Stomach (tissue), 19 donors: ENCODE results near the gene MIGA2. TPM values are rescaled to one million over a fixed set of nuclear protein-coding genes. Genes with fewer than 3 reads are reported as not detected.

ENCODE experiments used
- DNase-seq, 2 donors: peaks; one replicate each; pipeline versions ENCODE4 v3.0.0 to v3.0.0-alpha.2; 2013 to 2019
- H3K27ac ChIP-seq, 5 donors: fragments of 200-600 bp in 4 of 5; sonication (generic) in 4 of 5; one replicate each; pipeline ENCODE4 v1.5.1; 2013 to 2019; ENCODE audit warnings: mild to moderate bottlenecking in 1 of 5, moderate library complexity in 1 of 5
- H3K27me3 ChIP-seq, 3 donors: fragments of 200-600 bp; sonication (generic); one replicate each; pipeline ENCODE4 v1.5.1; 2017 to 2019; ENCODE audit warnings: mixed run types in 1 of 3
- H3K36me3 ChIP-seq, 4 donors: fragments of 200-600 bp; sonication (generic); 1 replicate in 3 of 4; 2 replicates in 1 of 4; pipeline ENCODE4 v1.5.1; 2016 to 2019
- H3K4me1 ChIP-seq, 4 donors: fragments of 200-600 bp; sonication (generic); one replicate each; pipeline ENCODE4 v1.5.1; 2016 to 2019
- H3K4me3 ChIP-seq, 4 donors: fragments of 200-600 bp; sonication (generic) in 3 of 4; one replicate each; pipeline ENCODE4 v1.5.1; 2016 to 2019; ENCODE audit warnings: mild to moderate bottlenecking in 1 of 4
- H3K9me3 ChIP-seq, 4 donors: fragments of 200-600 bp; sonication (generic); one replicate each; pipeline ENCODE4 v1.5.1; 2016 to 2019
- EP300 ChIP-seq: sonication (generic); formaldehyde crosslinking; IDR thresholded peaks from one replicate; pipeline ENCODE4 v1.6.1; 2017; ENCODE audit warnings: antibody characterized with exemption
- POLR2A ChIP-seq, 4 donors: fragments of 450-650 bp; IDR thresholded peaks; one replicate each; pipeline ENCODE4 v1.6.1; 2016; ENCODE audit warnings: antibody characterized with exemption in 4 of 4, control low read depth in 2 of 4, mild to moderate bottlenecking in 1 of 4, moderate library complexity in 1 of 4
- POLR2AphosphoS5 ChIP-seq, 3 donors: sonication (generic); formaldehyde crosslinking; IDR thresholded peaks; one replicate each; pipeline ENCODE4 v1.6.1; 2016; ENCODE audit warnings: antibody characterized with exemption in 3 of 3
- WGBS, 5 donors: extraction: QIAGEN DNeasy Blood & Tissue Kit in 3 of 5; methylation state at CpG; one replicate each; pipeline versions ENCODE4 v1.1.5 to v1.1.7; 2013 to 2018; 5-methylcytosine and 5-hydroxymethylcytosine counted together
- intact Hi-C: fragments of 100-400 bp; cut with DNase I; formaldehyde crosslinking; loops from one replicate; pipeline ENCODE4 v1.15.1; 2023; ENCODE audit warnings: low total_unique reads
- long read RNA-seq, 10 donors: transcript quantifications; one replicate each; lab custom pipeline, GENCODE V29; 2026
- polyA plus RNA-seq, 3 donors: library from polyadenylated mRNA; stranded (reverse); fragments of 200-250 nt; gene quantifications; one replicate each; pipeline ENCODE4 v1.2.3, GENCODE V29; 2013
- total RNA-seq, 5 donors: library from RNA; depleted of rRNA; stranded (reverse); fragments of >200 nt; gene quantifications; one replicate each; pipeline versions ENCODE4 v1.1.0 to v1.2.3, GENCODE V29; 2014 to 2016
- TF ChIP-seq, protein P1 (sequence below), 7 experiments: fragments of 450-650 bp in 4 of 7; fragments of 200-600 bp in 3 of 7; sonication (generic) in 3 of 7; IDR thresholded peaks; one replicate each; pipeline ENCODE4 v1.5.1; 2016 to 2019; ENCODE audit warnings: antibody characterized with exemption in 7 of 7, control low read depth in 2 of 7, mild to moderate bottlenecking in 1 of 7
- donor health status: healthy with polysubstance abuse.
- donor health status: Bipolar disorder and iron deficiency.
- donor health status: healthy.

The MIGA2 gene, protein sequence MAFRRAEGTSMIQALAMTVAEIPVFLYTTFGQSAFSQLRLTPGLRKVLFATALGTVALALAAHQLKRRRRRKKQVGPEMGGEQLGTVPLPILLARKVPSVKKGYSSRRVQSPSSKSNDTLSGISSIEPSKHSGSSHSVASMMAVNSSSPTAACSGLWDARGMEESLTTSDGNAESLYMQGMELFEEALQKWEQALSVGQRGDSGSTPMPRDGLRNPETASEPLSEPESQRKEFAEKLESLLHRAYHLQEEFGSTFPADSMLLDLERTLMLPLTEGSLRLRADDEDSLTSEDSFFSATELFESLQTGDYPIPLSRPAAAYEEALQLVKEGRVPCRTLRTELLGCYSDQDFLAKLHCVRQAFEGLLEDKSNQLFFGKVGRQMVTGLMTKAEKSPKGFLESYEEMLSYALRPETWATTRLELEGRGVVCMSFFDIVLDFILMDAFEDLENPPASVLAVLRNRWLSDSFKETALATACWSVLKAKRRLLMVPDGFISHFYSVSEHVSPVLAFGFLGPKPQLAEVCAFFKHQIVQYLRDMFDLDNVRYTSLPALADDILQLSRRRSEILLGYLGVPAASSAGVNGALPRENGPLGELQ
- total RNA-seq (100 to 1,000 TPM in 1 of 5 donors, 10 to 100 TPM in 4; 34.5 to 175 (median 49.0) TPM), polyA plus RNA-seq (10 to 100 TPM in 2 of 3 donors, 1 to 10 TPM in 1; 9.0 to 28.2 (median 10.4) TPM)
- long read RNA-seq, donor 1: 0 reads
- long read RNA-seq, donor 2, partial matches to known transcripts: 0 of 1 reads
- long read RNA-seq, donor 2, other reads (novel, unspliced or antisense): 0 of 1 reads
- long read RNA-seq, donor 3, partial matches to known transcripts: 0 of 1 reads
- long read RNA-seq, donor 3, other reads (novel, unspliced or antisense): 0 of 1 reads
- long read RNA-seq, donor 4: 0 reads
- long read RNA-seq, donor 5: 0 reads
- long read RNA-seq, donor 6, partial matches to known transcripts: 6 of 9 reads
- long read RNA-seq, donor 6, other reads (novel, unspliced or antisense): 0 of 9 reads
- long read RNA-seq, donor 7, partial matches to known transcripts: 0 of 2 reads
- long read RNA-seq, donor 7, other reads (novel, unspliced or antisense): 0 of 2 reads
- long read RNA-seq, donor 8: 0 reads
- long read RNA-seq, donor 9: 0 reads
- long read RNA-seq, donor 10: 0 reads

DNA sequence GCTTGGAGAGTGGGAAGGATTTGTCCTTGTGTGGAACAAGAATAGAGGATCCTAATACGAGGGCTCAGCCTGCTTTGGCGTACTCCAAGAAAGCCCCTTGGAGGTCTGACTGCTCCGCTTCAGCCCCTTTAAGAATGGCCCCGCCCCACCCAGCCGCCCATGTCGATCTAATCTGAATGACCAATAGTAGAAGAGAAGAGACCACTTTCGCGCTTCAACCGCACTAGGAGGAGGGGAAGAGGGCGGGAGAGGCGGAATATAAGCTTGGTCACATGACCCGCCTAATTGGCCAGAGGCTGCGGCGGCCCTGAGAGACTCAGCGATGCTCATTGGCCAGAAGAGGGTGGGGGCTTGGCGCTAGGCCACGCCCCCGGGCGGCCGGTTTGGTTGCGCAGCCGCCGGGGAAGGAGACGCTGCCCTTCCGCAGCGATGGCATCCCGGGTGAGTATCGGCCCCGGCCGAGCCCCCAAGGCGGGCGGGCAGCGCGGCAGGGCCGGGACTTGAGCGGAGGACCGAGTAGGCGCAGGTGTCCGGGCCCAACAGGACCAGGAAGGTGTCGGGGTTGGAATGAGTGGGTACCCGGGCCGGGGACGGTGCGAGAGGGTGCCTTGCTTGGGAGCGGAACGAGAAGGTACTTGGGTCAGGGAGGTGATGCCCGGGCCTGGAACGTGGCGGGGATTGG lies at the start of gene MIGA2:
Gene MIGA2, plus strand, starts transcription at position 386 of the 682 bp plus-strand sequence. CDS start 3,969 bp downstream, outside the sequence.
- H3K4me1 ChIP-seq: peaks cover 25 to 44% (median 37%) of the 10 kb centered on the region in 4 donors
- intact Hi-C loops: no loop called here
- H3K9me3 ChIP-seq: no peaks in the 10 kb centered on the region
- peak within 1 kb of the TSS; percentile 79 to 89 (median 82) for H3K27ac ChIP-seq
- 0% methylated on average over 46 to 49 of the region's 49 CpGs for WGBS, 5 donors
- TF ChIP-seq EP300 (no peak), POLR2A (IDR thresholded peaks at IDR 0.05) (peak in 2 of 4 donors; percentile 54 to 55), POLR2AphosphoS5 (IDR thresholded peaks at IDR 0.05) (peak; percentile 77 to 98 (median 96))
- TF ChIP-seq, protein P1, sequence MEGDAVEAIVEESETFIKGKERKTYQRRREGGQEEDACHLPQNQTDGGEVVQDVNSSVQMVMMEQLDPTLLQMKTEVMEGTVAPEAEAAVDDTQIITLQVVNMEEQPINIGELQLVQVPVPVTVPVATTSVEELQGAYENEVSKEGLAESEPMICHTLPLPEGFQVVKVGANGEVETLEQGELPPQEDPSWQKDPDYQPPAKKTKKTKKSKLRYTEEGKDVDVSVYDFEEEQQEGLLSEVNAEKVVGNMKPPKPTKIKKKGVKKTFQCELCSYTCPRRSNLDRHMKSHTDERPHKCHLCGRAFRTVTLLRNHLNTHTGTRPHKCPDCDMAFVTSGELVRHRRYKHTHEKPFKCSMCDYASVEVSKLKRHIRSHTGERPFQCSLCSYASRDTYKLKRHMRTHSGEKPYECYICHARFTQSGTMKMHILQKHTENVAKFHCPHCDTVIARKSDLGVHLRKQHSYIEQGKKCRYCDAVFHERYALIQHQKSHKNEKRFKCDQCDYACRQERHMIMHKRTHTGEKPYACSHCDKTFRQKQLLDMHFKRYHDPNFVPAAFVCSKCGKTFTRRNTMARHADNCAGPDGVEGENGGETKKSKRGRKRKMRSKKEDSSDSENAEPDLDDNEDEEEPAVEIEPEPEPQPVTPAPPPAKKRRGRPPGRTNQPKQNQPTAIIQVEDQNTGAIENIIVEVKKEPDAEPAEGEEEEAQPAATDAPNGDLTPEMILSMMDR (IDR thresholded peaks at IDR 0.05): peak in 1 of 7 experiments; percentile 9
- H3K36me3 ChIP-seq: peaks cover 10 to 15% (median 14%) of the 10 kb centered on the region in 4 donors
- H3K27me3 ChIP-seq: no peaks in the 10 kb centered on the region
- DNase-seq: peak; percentile 98 to 100
- peak within 1 kb of the TSS; percentile 69 to 99 (median 92) for H3K4me3 ChIP-seq

DNA sequence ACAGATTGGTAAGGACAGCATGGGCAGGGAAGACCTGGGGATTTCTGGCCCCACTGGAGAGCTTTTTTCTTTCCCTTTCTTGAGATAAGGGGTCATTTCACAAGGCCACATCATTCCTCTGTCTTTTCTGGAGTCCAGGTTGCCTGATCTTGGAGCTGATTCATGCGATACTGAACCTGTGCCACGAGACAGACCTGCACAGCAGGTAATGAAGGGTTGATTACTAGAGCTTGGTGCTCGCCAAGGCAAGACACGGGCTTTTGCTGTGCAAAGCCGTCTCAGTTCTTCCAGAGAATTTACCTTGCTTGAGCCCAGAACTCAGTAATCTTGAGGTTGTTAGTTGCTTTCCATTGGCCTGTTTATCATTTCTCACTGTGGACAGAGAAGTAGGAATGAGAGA lies 49.8 kb upstream of the MIGA2 start:
- no peak for DNase-seq
- TF ChIP-seq POLR2AphosphoS5 (IDR thresholded peaks at IDR 0.05): no peak
- no peak for TF ChIP-seq EP300
- TF ChIP-seq, protein P1 (IDR thresholded peaks at IDR 0.05): no peak
- no peak for TF ChIP-seq POLR2A (IDR thresholded peaks at IDR 0.05)
- H3K4me3 ChIP-seq: no peak overlapping the region
- H3K27me3 ChIP-seq: no peaks in the 10 kb centered on the region
- H3K4me1 ChIP-seq: peaks cover 0 to 12% (median 0%) of the 10 kb centered on the region in 4 donors
- no peaks in the 10 kb centered on the region for H3K9me3 ChIP-seq
- intact Hi-C loops: no loop called here
- no peak overlapping the region for H3K27ac ChIP-seq
- WGBS, 5 donors: 66 to 87% (median 82%) methylated on average over 5 of the region's 5 CpGs
- H3K36me3 ChIP-seq: peaks cover 55 to 99% (median 98%) of the 10 kb centered on the region in 4 donors

DNA sequence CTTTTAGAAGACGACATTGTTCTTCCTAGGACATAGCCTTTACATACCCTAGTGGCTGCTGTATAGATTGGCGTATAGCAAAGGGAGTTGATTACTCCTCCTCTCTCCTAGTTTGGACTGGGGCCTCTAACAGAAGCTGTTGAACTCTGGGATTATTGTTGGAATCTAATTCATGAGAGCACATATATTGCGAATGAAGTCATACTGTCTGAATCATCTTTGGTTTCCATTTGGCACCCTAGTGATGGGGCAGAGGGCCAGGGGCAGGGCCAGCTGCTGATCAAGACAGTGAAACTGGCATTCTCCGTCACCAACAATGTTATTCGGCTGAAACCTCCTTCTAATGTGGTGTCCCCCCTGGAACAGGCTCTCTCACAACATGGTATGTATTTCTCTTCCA lies 48.6 kb upstream of the MIGA2 start:
- peak overlapping the region in 1 of 5 donors; percentile 35 for H3K27ac ChIP-seq
- intact Hi-C loops: no loop called here
- TF ChIP-seq POLR2A (IDR thresholded peaks at IDR 0.05) (no peak), POLR2AphosphoS5 (IDR thresholded peaks at IDR 0.05) (peak in 1 of 3 donors; percentile 26)
- H3K4me3 ChIP-seq: no peak overlapping the region
- no peaks in the 10 kb centered on the region for H3K27me3 ChIP-seq
- H3K9me3 ChIP-seq: no peaks in the 10 kb centered on the region
- WGBS, 5 donors: 76 to 90% (median 85%) methylated on average over 5 of the region's 5 CpGs
- peaks cover 50 to 99% (median 98%) of the 10 kb centered on the region in 4 donors for H3K36me3 ChIP-seq
- DNase-seq: peak in 1 of 2 donors; percentile 3
- peaks cover 0 to 12% (median 6%) of the 10 kb centered on the region in 4 donors for H3K4me1 ChIP-seq

DNA sequence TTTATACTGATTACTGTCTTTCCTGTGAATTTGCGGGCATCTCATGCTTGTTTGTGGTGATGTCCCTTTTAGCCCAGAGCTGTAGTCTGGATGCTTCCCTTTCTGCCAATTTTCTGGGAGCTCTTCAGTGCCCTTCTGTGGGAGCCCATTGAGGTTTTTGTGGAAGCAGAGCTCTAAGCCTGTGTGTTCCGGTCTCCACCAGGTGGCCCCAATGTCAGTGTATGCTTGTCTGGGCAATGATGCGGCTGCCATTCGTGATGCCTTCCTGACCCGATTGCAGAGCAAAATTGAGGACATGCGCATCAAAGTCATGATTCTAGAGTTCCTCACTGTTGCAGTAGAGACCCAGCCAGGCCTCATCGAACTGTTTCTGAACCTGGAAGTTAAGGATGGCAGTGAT lies 43.4 kb upstream of the MIGA2 start:
- no peak overlapping the region for H3K4me3 ChIP-seq
- DNase-seq: peak; percentile 51 to 53
- no peak overlapping the region for H3K27ac ChIP-seq
- intact Hi-C loops: no loop called here
- no peak for TF ChIP-seq EP300
- no peak for TF ChIP-seq POLR2AphosphoS5 (IDR thresholded peaks at IDR 0.05)
- TF ChIP-seq, protein P1 (IDR thresholded peaks at IDR 0.05): peak in 4 of 7 experiments; percentile 12 to 49 (median 26)
- H3K36me3 ChIP-seq: peaks cover 62 to 100% (median 98%) of the 10 kb centered on the region in 4 donors
- H3K4me1 ChIP-seq: peaks cover 0 to 8% (median 6%) of the 10 kb centered on the region in 4 donors
- H3K9me3 ChIP-seq: no peaks in the 10 kb centered on the region
- 49 to 73% (median 58%) methylated on average over 7 of the region's 7 CpGs for WGBS, 5 donors
- H3K27me3 ChIP-seq: no peaks in the 10 kb centered on the region
